ENCODE results near the gene RGS9BP. TPM values are rescaled to one million over a fixed set of nuclear protein-coding genes. Genes with fewer than 3 reads are reported as not detected.

RGS9BP gene
- total and polyA plus RNA-seq, 2 experiments from 2014 or later, result 0.83 TPM; not detected in 1

DNA sequence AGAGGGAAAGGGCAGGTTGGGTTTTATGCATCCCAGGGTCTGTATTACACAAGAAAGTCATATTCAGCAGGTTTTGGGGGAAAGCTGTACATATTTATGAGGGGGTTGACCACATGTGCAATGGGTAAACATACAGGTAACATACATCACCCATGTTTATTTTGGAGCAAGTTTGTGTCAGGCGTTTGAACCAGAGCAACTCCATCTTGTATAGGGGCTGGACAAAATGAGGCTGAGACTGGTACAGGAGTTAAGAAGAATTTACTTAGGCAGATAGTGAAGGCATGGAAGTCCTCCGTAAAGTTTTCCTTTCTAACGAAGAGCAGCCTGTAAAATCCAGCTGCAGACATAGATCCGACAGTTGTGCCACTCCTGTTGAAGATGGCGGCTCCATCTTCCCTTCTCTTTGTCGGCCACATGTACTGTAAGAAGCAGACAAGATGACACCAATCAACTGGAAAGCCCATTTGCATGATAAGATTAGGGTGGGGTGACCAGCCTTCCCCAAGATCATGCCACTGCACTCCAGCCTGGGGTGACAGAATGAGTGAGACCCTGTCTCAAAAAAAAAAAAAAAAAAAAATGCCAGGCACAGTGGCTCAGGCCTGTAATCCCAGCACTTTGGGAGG lies 11.3 kb downstream of the RGS9BP start (continued):
- TF ChIP-seq ZNF114 (CRISPR knock-in tag; IDR thresholded peaks at IDR 0.05) (no peak), NANOG (IDR thresholded peaks at IDR 0.05; ENCODE audit: borderline replicate concordance) (no peak), EZH2 (IDR thresholded peaks at IDR 0.05; ENCODE audit: low read depth, unreplicated experiment) (no peak), JUNB (IDR thresholded peaks at IDR 0.05; ENCODE audit: unreplicated experiment) (no peak), POLR2AphosphoS5 (IDR thresholded peaks at IDR 0.05; ENCODE audit: low read depth) (no peak), ZNF331 (CRISPR knock-in tag; IDR thresholded peaks at IDR 0.05; ENCODE audit: low read depth) (no peak)

- H3K27ac Mint-ChIP-seq, result no peak overlapping the region
- TF ChIP-seq CTCF (conservative IDR thresholded peaks at IDR 0.05; ENCODE audit: low read depth in 2 of 2), result no peak
- TF ChIP-seq STAT1 (IDR thresholded peaks at IDR 0.05; ENCODE audit: unreplicated experiment), result no peak
- TF ChIP-seq, protein P1, sequence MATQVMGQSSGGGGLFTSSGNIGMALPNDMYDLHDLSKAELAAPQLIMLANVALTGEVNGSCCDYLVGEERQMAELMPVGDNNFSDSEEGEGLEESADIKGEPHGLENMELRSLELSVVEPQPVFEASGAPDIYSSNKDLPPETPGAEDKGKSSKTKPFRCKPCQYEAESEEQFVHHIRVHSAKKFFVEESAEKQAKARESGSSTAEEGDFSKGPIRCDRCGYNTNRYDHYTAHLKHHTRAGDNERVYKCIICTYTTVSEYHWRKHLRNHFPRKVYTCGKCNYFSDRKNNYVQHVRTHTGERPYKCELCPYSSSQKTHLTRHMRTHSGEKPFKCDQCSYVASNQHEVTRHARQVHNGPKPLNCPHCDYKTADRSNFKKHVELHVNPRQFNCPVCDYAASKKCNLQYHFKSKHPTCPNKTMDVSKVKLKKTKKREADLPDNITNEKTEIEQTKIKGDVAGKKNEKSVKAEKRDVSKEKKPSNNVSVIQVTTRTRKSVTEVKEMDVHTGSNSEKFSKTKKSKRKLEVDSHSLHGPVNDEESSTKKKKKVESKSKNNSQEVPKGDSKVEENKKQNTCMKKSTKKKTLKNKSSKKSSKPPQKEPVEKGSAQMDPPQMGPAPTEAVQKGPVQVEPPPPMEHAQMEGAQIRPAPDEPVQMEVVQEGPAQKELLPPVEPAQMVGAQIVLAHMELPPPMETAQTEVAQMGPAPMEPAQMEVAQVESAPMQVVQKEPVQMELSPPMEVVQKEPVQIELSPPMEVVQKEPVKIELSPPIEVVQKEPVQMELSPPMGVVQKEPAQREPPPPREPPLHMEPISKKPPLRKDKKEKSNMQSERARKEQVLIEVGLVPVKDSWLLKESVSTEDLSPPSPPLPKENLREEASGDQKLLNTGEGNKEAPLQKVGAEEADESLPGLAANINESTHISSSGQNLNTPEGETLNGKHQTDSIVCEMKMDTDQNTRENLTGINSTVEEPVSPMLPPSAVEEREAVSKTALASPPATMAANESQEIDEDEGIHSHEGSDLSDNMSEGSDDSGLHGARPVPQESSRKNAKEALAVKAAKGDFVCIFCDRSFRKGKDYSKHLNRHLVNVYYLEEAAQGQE (IDR thresholded peaks at IDR 0.05; ENCODE audit: unreplicated experiment), result no peak
- no peak for TF ChIP-seq CREB1 (CRISPR knock-in tag; IDR thresholded peaks at IDR 0.05; ENCODE audit: low read depth)
- no peak for TF ChIP-seq EZH2phosphoT487 (IDR thresholded peaks at IDR 0.05; ENCODE audit: unreplicated experiment)
- no peak for TF ChIP-seq ZNF331 (CRISPR knock-in tag; IDR thresholded peaks at IDR 0.05; ENCODE audit: low read depth)
- TF ChIP-seq JUNB (IDR thresholded peaks at IDR 0.05; ENCODE audit: unreplicated experiment), result no peak
- no peak for TF ChIP-seq ZNF462 (CRISPR knock-in tag; IDR thresholded peaks at IDR 0.05)
- Histone ChIP-seq H3K4me3 (no peak overlapping the region), H3K4me2 (no peak overlapping the region), H3K4me1 (ENCODE audit: insufficient read depth) (peaks cover 3% of the 10 kb centered on the region; the same call in 1 of the 2 replicates), H2AFZ (no peak overlapping the region), H3K27ac (ENCODE audit: low read depth) (no peak overlapping the region), H3K79me2 (replicated peaks; ENCODE audit: insufficient read depth) (peaks cover under 1% of the 10 kb centered on the region; the same call in 1 of the 2 replicates), H3K9me2 (ENCODE audit: insufficient read depth) (no peaks in the 10 kb centered on the region), H3K36me3 (ENCODE audit: insufficient read depth) (no peaks in the 10 kb centered on the region), H3F3A (replicated peaks; ENCODE audit: low read depth) (0 out of 2 replicates have a peak, but pooled peaks cover 3% of the 10 kb centered on the region), H3K27me3 (ENCODE audit: insufficient read depth) (peaks cover 18% of the 10 kb centered on the region), H4K20me1 (replicated peaks; ENCODE audit: insufficient read depth) (no peaks in the 10 kb centered on the region; the same call in 1 of the 2 replicates)
- peaks cover 11% of the 10 kb centered on the region for H3K27me3 Mint-ChIP-seq (ENCODE audit: insufficient read depth, low read depth, poor library complexity)
- H3K4me3 Mint-ChIP-seq, result no peak overlapping the region
- peaks cover under 1% of the 10 kb centered on the region; the same call in 1 of the 3 replicates for H3K36me3 Mint-ChIP-seq (ENCODE audit: low read depth)
- H3K9me3 Mint-ChIP-seq, result peaks cover under 1% of the 10 kb centered on the region; the same call in 2 of the 3 replicates
- DNase-seq (ENCODE audit: low spot score) (no peak), ATAC-seq (no peak)
- peaks cover 3% of the 10 kb centered on the region for H3K4me1 Mint-ChIP-seq
Observed at GRCh38 chr19:32687681-32688080, 12.0 kb downstream of the RGS9BP start.
